ENCODE measurements around the gene SOX1.

DNA sequence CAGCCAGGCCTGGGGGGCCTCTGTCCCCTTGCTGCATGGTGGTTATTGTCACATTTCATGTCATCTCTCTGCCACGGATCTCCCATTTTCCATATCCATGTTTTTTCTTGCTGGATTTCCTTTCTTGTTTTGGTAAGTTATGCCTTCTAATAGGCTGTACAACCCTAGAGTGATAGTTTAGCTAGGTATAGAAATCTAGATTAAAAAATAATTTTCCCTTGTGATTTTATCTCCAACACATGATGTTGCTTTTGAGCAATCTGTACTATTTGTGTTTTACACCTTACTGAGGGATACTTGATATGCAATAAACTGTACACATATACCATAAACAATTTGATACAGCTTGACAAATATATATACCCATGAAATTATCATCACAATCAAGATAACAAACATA, 17.0 kb downstream of the SOX1 start:
- TF ChIP-seq, protein P1, sequence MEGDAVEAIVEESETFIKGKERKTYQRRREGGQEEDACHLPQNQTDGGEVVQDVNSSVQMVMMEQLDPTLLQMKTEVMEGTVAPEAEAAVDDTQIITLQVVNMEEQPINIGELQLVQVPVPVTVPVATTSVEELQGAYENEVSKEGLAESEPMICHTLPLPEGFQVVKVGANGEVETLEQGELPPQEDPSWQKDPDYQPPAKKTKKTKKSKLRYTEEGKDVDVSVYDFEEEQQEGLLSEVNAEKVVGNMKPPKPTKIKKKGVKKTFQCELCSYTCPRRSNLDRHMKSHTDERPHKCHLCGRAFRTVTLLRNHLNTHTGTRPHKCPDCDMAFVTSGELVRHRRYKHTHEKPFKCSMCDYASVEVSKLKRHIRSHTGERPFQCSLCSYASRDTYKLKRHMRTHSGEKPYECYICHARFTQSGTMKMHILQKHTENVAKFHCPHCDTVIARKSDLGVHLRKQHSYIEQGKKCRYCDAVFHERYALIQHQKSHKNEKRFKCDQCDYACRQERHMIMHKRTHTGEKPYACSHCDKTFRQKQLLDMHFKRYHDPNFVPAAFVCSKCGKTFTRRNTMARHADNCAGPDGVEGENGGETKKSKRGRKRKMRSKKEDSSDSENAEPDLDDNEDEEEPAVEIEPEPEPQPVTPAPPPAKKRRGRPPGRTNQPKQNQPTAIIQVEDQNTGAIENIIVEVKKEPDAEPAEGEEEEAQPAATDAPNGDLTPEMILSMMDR (IDR thresholded peaks at IDR 0.05) = no peak
- TF ChIP-seq EZH2 (IDR thresholded peaks at IDR 0.05; ENCODE audit: borderline replicate concordance, insufficient read depth, low read depth, low read length, poor library complexity, severe bottlenecking) = no peak

Measured in B cell (primary cell).